Measurements from ENCODE around the gene EFCAB7. TPM values are rescaled to one million over a fixed set of nuclear protein-coding genes. Genes with fewer than 3 reads are reported as not detected.
A peak's percentile ranks its signal among the peaks of the same experiment; 100 is the strongest.
"Not testable (repeated sequence)": the region's sequence is repeated elsewhere in the genome, so short reads cannot be mapped to it uniquely, and the experiment has no call there.

Gene EFCAB7
- total RNA-seq, 1 donor from 2014 or later, result 6.6 TPM

DNA sequence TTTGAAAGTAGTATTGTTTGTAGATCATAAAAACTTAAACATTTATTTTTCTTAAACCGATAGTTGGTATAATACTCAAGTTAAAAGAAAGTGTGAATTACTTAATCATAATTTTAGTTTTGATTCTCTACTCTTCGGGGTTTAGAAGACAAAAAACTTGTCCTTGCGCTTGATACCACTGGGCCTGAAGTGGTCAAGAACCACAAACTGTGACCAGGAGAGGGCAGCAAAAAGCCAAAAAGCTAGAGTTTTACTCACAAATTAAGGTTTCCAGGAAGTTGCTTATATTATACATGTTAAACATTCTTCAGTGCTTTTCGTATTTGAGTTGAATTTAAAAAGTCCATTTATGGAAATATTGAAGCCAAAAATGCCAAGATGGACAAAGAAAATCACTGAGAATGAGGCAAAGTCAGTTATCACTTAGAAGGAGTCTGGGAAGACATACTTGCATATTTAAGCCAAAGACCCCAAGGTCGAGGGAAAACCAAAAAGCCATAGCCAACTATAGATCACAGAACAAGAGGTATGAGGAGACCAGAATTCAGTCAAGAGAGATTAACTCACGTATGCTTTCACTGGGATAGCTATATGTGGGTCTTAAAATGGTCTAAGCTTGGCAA is 34.2 kb downstream of the EFCAB7 start:
- Mint-ChIP-seq H3K4me1 (ENCODE audit: unreplicated experiment) (peaks cover 1% of the 10 kb centered on the region), H3K27me3 (ENCODE audit: unreplicated experiment) (no peaks in the 10 kb centered on the region), H3K27ac (ENCODE audit: unreplicated experiment) (no peak overlapping the region), H3K36me3 (ENCODE audit: unreplicated experiment) (peaks cover 8% of the 10 kb centered on the region), H3K9me3 (ENCODE audit: unreplicated experiment) (no peaks in the 10 kb centered on the region), H3K4me3 (ENCODE audit: unreplicated experiment) (no peak overlapping the region)
- TF ChIP-seq, protein P1, sequence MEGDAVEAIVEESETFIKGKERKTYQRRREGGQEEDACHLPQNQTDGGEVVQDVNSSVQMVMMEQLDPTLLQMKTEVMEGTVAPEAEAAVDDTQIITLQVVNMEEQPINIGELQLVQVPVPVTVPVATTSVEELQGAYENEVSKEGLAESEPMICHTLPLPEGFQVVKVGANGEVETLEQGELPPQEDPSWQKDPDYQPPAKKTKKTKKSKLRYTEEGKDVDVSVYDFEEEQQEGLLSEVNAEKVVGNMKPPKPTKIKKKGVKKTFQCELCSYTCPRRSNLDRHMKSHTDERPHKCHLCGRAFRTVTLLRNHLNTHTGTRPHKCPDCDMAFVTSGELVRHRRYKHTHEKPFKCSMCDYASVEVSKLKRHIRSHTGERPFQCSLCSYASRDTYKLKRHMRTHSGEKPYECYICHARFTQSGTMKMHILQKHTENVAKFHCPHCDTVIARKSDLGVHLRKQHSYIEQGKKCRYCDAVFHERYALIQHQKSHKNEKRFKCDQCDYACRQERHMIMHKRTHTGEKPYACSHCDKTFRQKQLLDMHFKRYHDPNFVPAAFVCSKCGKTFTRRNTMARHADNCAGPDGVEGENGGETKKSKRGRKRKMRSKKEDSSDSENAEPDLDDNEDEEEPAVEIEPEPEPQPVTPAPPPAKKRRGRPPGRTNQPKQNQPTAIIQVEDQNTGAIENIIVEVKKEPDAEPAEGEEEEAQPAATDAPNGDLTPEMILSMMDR (IDR thresholded peaks at IDR 0.05), result peak; percentile 63
- no peak for DNase-seq (ENCODE audit: extremely low spot score, unreplicated experiment)

DNA sequence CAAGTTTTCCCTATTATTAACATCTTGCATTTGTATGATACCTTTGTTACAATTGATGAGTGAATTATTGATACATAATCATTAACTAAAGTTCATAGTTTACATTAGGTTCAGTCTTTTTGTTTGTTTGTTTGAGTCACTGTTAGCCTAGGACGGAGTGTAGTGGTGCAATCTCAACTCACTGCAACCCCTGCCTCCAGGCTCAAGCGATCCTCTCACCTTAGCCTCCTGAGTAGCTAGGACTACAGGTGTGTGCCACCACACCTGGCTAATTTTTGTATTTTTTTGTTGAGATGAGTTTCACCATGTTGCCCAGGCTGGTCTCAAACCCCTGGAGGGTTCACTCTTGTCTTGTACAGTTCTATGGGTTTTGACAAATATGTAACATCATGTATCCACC is 36.0 kb downstream of the EFCAB7 start:
- peaks cover 1% of the 10 kb centered on the region for H3K4me1 Mint-ChIP-seq (ENCODE audit: unreplicated experiment)

DNA sequence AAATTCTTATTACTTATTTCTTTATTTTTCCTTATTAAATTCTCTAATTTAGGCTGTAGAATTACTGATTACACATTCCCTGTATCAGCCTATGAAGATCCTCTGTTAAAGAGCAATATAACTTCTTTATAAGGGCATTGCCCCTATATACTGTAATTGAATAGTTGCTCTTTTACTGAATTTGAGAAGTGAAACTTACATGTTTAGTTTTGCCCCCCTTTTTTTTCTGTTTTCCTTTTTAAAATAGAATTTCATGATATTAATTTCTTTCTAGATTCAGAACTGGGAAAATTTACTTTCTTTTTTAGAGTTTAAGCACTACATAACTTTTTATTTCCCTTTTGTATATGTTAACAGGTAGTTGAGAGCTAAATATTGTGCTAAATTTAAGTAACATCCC is 40.4 kb downstream of the EFCAB7 start:
- Mint-ChIP-seq H3K27me3 (ENCODE audit: unreplicated experiment) (no peaks in the 10 kb centered on the region), H3K36me3 (ENCODE audit: unreplicated experiment) (peaks cover 16% of the 10 kb centered on the region), H3K4me3 (ENCODE audit: unreplicated experiment) (no peak overlapping the region), H3K27ac (ENCODE audit: unreplicated experiment) (no peak overlapping the region), H3K4me1 (ENCODE audit: unreplicated experiment) (no peaks in the 10 kb centered on the region), H3K9me3 (ENCODE audit: unreplicated experiment) (peaks cover 7% of the 10 kb centered on the region)
- TF ChIP-seq, protein P1 (IDR thresholded peaks at IDR 0.05), result no peak
- no peak for DNase-seq (ENCODE audit: extremely low spot score, unreplicated experiment)

More for the DNA sequence above, 36.0 kb downstream of the EFCAB7 start:
- H3K4me3 Mint-ChIP-seq (ENCODE audit: unreplicated experiment), result no peak overlapping the region
- peaks cover 7% of the 10 kb centered on the region for H3K36me3 Mint-ChIP-seq (ENCODE audit: unreplicated experiment)
- TF ChIP-seq, protein P1 (IDR thresholded peaks at IDR 0.05), result no peak
- no peaks in the 10 kb centered on the region for H3K9me3 Mint-ChIP-seq (ENCODE audit: unreplicated experiment)
- H3K27ac Mint-ChIP-seq (ENCODE audit: unreplicated experiment), result no peak overlapping the region
- no peaks in the 10 kb centered on the region for H3K27me3 Mint-ChIP-seq (ENCODE audit: unreplicated experiment)
- no peak for DNase-seq (ENCODE audit: extremely low spot score, unreplicated experiment)

DNA sequence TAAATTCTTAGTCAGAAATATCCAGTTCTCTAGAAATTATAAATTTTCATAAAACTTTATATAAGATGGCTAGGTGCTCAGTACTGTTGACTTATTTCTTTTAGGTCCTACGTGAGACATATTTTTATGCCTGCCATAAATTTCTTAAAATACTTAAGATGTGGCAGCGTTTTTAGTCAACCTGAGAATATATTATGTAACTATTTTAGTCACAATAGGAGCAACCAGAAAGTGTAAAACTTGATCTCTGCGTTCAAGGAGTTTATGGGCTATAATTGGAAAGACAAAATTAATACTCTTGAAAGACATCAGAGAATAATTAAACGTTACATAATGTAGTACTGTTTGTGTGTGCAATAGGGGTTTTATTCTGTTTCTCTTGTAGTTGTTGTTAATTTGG is 45.7 kb downstream of the EFCAB7 start:
- H3K9me3 Mint-ChIP-seq (ENCODE audit: unreplicated experiment), result peaks cover 7% of the 10 kb centered on the region
- no peak overlapping the region for H3K4me3 Mint-ChIP-seq (ENCODE audit: unreplicated experiment)
- no peaks in the 10 kb centered on the region for H3K4me1 Mint-ChIP-seq (ENCODE audit: unreplicated experiment)
- TF ChIP-seq, protein P1 (IDR thresholded peaks at IDR 0.05), result no peak
- H3K27me3 Mint-ChIP-seq (ENCODE audit: unreplicated experiment), result no peaks in the 10 kb centered on the region
- DNase-seq (ENCODE audit: extremely low spot score, unreplicated experiment), result no peak
- no peak overlapping the region for H3K27ac Mint-ChIP-seq (ENCODE audit: unreplicated experiment)
- peaks cover 16% of the 10 kb centered on the region for H3K36me3 Mint-ChIP-seq (ENCODE audit: unreplicated experiment)

DNA sequence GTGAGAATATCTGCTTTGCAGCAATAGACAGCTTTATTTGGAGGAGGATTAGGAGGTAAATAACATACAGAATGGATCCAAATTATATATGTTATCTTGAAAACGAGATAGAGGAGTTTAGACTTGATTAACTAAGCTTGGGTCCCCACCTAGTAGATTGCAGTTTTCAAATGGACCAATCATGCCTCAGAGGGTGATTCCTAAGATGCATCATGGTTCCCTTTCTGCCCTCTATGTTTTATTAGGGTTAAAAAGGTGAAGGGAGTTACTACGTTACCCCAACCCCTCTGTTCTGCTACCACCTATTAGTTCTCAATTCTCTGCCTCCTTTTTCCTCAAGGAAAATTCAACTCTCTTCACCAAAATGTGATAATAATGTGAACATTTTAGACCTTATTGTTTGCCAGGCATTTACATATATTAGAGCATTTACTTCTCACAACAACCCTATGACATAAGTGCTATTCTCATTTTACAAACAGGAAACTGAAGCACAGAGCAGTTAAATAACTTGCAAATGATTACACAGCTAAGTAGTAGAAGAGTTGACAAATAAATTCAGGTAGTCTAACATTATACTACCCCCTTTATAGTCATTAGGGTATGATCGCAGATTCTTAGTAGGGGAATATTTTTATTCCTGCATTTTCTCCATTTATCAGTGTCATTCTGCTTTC is 46.5 kb downstream of the EFCAB7 start:
- H3K4me1 Mint-ChIP-seq (ENCODE audit: unreplicated experiment), result no peaks in the 10 kb centered on the region
- H3K27me3 Mint-ChIP-seq (ENCODE audit: unreplicated experiment), result no peaks in the 10 kb centered on the region
- TF ChIP-seq, protein P1 (IDR thresholded peaks at IDR 0.05), result no peak
- DNase-seq (ENCODE audit: extremely low spot score, unreplicated experiment), result no peak
- no peak overlapping the region for H3K27ac Mint-ChIP-seq (ENCODE audit: unreplicated experiment)
- peaks cover 9% of the 10 kb centered on the region for H3K36me3 Mint-ChIP-seq (ENCODE audit: unreplicated experiment)
- H3K4me3 Mint-ChIP-seq (ENCODE audit: unreplicated experiment), result no peak overlapping the region
- peaks cover 7% of the 10 kb centered on the region for H3K9me3 Mint-ChIP-seq (ENCODE audit: unreplicated experiment)

DNA sequence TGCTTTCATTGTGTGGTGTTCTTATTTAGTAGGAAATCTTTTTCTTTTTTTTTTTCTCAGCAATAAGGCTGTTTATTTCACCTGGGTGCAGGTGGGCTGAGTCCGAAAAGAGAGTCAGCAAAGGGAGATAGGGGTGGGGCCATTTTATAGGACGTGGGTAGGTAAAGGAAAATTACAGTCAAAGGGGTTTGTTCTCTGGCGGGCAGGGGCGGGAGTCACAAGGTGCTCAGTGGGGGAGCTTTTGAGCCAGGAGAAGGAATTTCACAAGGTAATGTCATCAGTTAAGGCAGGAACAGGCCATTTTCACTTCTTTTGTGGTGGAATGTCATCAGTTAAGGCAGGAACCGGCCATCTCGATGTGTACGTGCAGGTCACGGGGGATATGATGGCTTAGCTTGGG is 49.4 kb downstream of the EFCAB7 start:
- not testable (repeated sequence) for H3K4me1 Mint-ChIP-seq (ENCODE audit: unreplicated experiment); H3K4me3 Mint-ChIP-seq (ENCODE audit: unreplicated experiment); H3K36me3 Mint-ChIP-seq (ENCODE audit: unreplicated experiment); H3K27ac Mint-ChIP-seq (ENCODE audit: unreplicated experiment); DNase-seq (ENCODE audit: extremely low spot score, unreplicated experiment); H3K27me3 Mint-ChIP-seq (ENCODE audit: unreplicated experiment); H3K9me3 Mint-ChIP-seq (ENCODE audit: unreplicated experiment)

DNA sequence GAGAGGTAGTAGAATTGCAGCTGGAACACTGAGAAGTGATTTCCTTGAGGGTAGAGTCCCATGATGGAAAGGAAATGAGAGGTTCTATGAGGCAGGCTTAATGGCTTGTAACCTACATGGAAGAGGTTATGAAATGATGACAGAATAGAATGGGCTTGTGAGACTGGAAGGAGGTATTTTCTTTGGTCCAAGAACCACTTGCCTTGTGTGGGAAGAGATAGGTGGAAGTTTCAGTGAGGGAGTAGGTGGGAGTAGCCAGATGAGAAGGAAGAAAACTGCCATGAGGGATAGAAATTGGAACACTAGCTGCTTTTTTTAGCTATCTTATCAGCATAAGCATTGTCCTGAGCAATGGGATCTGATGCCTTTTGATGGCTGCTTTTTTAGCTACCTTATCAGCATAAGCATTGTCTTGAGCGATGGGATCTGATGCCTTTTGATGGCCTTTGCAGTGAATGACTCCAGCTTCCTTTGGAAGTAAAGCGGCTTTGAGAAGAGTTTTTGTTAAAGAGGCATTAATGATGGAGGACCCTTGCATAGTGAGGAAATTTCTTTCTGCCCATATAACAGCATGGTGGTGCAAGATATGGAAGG is 51.0 kb downstream of the EFCAB7 start:
- not testable (repeated sequence) for DNase-seq (ENCODE audit: extremely low spot score, unreplicated experiment); H3K36me3 Mint-ChIP-seq (ENCODE audit: unreplicated experiment); H3K4me1 Mint-ChIP-seq (ENCODE audit: unreplicated experiment); H3K27ac Mint-ChIP-seq (ENCODE audit: unreplicated experiment); H3K4me3 Mint-ChIP-seq (ENCODE audit: unreplicated experiment); H3K27me3 Mint-ChIP-seq (ENCODE audit: unreplicated experiment); H3K9me3 Mint-ChIP-seq (ENCODE audit: unreplicated experiment)

Data from osteocyte (in vitro differentiated cells).